A549 (cell line): Measurements from ENCODE around the gene METTL16. TPM values are rescaled to one million over a fixed set of nuclear protein-coding genes. Genes with fewer than 3 reads are reported as not detected.

Experiments used
- BHLHE40 ChIP-seq: IDR thresholded peaks from 2 replicates; pipeline ENCODE4 v1.6.1; 2012; ENCODE audit warnings: low read depth, low read length, inconsistent platforms
- CBX2 ChIP-seq: fragments of 200-600 bp; sonication (generic); IDR thresholded peaks from 2 replicates; pipeline ENCODE4 v1.6.1; 2016; ENCODE audit warnings: low read depth, mild to moderate bottlenecking, borderline replicate concordance
- CBX8 ChIP-seq: fragments of 200-600 bp; sonication (generic); IDR thresholded peaks from 2 replicates; pipeline ENCODE4 v1.6.1; 2016
- CHD2 ChIP-seq: fragments of 150-350 bp; IDR thresholded peaks from 2 replicates; pipeline ENCODE4 v1.6.1; 2014; ENCODE audit warnings: low read length; ENCODE audit not compliant: partially characterized antibody
- CHD4 ChIP-seq: fragments of 200-600 bp; sonication (generic); IDR thresholded peaks from 2 replicates; pipeline ENCODE4 v1.6.1; 2016; ENCODE audit warnings: antibody characterized with exemption, mild to moderate bottlenecking, borderline replicate concordance
- EHMT2 ChIP-seq: fragments of 200-600 bp; sonication (generic); IDR thresholded peaks from 2 replicates; pipeline ENCODE4 v1.6.1; 2016; ENCODE audit warnings: antibody characterized with exemption, low read depth, mild to moderate bottlenecking, moderate library complexity
- EP300 ChIP-seq, 2 experiments: fragments of >200 bp; sonication (Bioruptor Twin); formaldehyde crosslinking; IDR thresholded peaks; 2 replicates in 1 of 2; 3 replicates in 1 of 2; pipeline ENCODE4 v1.6.1; 2016 to 2017
- ESRRA ChIP-seq: fragments of 150-350 bp; IDR thresholded peaks from 2 replicates; pipeline ENCODE4 v1.6.1; 2014; ENCODE audit warnings: mild to moderate bottlenecking, low read length, borderline replicate concordance
- FOXS1 ChIP-seq: fragments of 250-450 bp; sonication (Bioruptor Pico); IDR thresholded peaks from 2 replicates; pipeline ENCODE4 v1.5.0; 2020; ENCODE audit warnings: mild to moderate bottlenecking, moderate library complexity
- HOXA7 ChIP-seq: fragments of 250-450 bp; sonication (Bioruptor Pico); IDR thresholded peaks from 2 replicates; pipeline ENCODE4 v1.5.0; 2020; ENCODE audit warnings: mild to moderate bottlenecking, moderate library complexity
- HOXB13 ChIP-seq: fragments of 250-450 bp; sonication (Bioruptor Pico); IDR thresholded peaks from 2 replicates; pipeline ENCODE4 v1.5.0; 2020; ENCODE audit warnings: low read depth, mild to moderate bottlenecking, moderate library complexity
- JUNB ChIP-seq: fragments of >200 bp; sonication (Bioruptor Twin); formaldehyde crosslinking; IDR thresholded peaks from 2 replicates; pipeline ENCODE4 v1.6.1; 2016
- MAZ ChIP-seq: fragments of 150-350 bp; IDR thresholded peaks from 2 replicates; pipeline ENCODE4 v1.6.1; 2014; ENCODE audit warnings: antibody characterized with exemption, low read depth, low read length, borderline replicate concordance
- MYC ChIP-seq: IDR thresholded peaks from 2 replicates; pipeline ENCODE4 v1.6.1; 2012; ENCODE audit warnings: mild to moderate bottlenecking, inconsistent platforms, low read length, improper control_type of control experiment, borderline replicate concordance
- NPAS2 ChIP-seq: fragments of 250-450 bp; sonication (Bioruptor Pico); IDR thresholded peaks from 2 replicates; pipeline ENCODE4 v1.8.0; 2022; ENCODE audit warnings: mild to moderate bottlenecking, moderate library complexity, borderline replicate concordance
- NR3C1 ChIP-seq: fragments of >200 bp; sonication (Bioruptor Twin); formaldehyde crosslinking; IDR thresholded peaks from 3 replicates; pipeline ENCODE4 v1.6.1; 2017
- PHF8 ChIP-seq: fragments of 200-600 bp; sonication (generic); IDR thresholded peaks from 2 replicates; pipeline ENCODE4 v1.6.1; 2016; ENCODE audit warnings: low read depth, mild to moderate bottlenecking, antibody characterized with exemption, moderate library complexity, borderline replicate concordance
- POLR2A ChIP-seq: IDR thresholded peaks from 2 replicates; pipeline ENCODE4 v1.6.1; 2012; ENCODE audit warnings: mild to moderate bottlenecking, low read length
- RAD21 ChIP-seq, 2 experiments: fragments of >200 bp in 1 of 2; sonication (Bioruptor Twin) in 1 of 2; formaldehyde crosslinking in 1 of 2; IDR thresholded peaks in 1 of 2; conservative IDR thresholded peaks in 1 of 2; 2 replicates in 1 of 2; 3 replicates in 1 of 2; pipeline ENCODE4 v1.6.1; 2012 to 2018; ENCODE audit warnings: inconsistent platforms in 1 of 2
- RCOR1 ChIP-seq: fragments of 150-350 bp; IDR thresholded peaks from 2 replicates; pipeline ENCODE4 v1.6.1; 2014; ENCODE audit warnings: antibody characterized with exemption, low read length, low read depth
- RNF2 ChIP-seq: fragments of 200-600 bp; sonication (generic); IDR thresholded peaks from 2 replicates; pipeline ENCODE4 v1.6.1; 2016; ENCODE audit warnings: low read depth, mild to moderate bottlenecking, antibody characterized with exemption, moderate library complexity, borderline replicate concordance
- SREBF2 ChIP-seq: fragments of 450-650 bp; IDR thresholded peaks from 2 replicates; pipeline ENCODE4 v1.6.1; 2014; ENCODE audit warnings: mild to moderate bottlenecking, moderate library complexity
- TFCP2L1 ChIP-seq: fragments of 250-450 bp; sonication (Bioruptor Pico); IDR thresholded peaks from 2 replicates; pipeline ENCODE4 v1.5.0; 2021; ENCODE audit warnings: mild to moderate bottlenecking
- polyA plus RNA-seq, 4 experiments: library from polyadenylated mRNA; depleted of rRNA in 3 of 4; stranded (reverse); fragments of >200 nt; fragmentation: RNase III in 1 of 4; extraction: RNeasy Plus Mini Kit Qiagen cat#74134 plus additional on column Dnase treatment in 1 of 4; gene quantifications; 2 replicates in 3 of 4; 3 replicates in 1 of 4; pipeline ENCODE4 v1.2.3, GENCODE V29; 2011 to 2017
- TF ChIP-seq, protein P1 (sequence below): fragments of >200 bp; sonication (Bioruptor Twin); formaldehyde crosslinking; IDR thresholded peaks from 3 replicates; pipeline ENCODE4 v1.5.1; 2016
- TF ChIP-seq, protein P2 (sequence below): fragments of 250-450 bp; sonication (Bioruptor Pico); IDR thresholded peaks from 2 replicates; pipeline ENCODE4 v1.5.0; 2020; ENCODE audit warnings: low read depth, mild to moderate bottlenecking, moderate library complexity
- TF ChIP-seq, protein P3 (sequence below): fragments of 200-600 bp; sonication (generic); IDR thresholded peaks from 2 replicates; pipeline ENCODE4 v1.6.1; 2016; ENCODE audit warnings: antibody characterized with exemption, mild to moderate bottlenecking, moderate library complexity
- TF ChIP-seq, protein P4 (sequence below): IDR thresholded peaks from 2 replicates; pipeline ENCODE4 v1.6.1; 2012
- TF ChIP-seq, protein P5 (sequence below): IDR thresholded peaks from 2 replicates; pipeline ENCODE4 v1.6.1; 2012
- TF ChIP-seq, protein P6 (sequence below): fragments of 150-350 bp; IDR thresholded peaks from 2 replicates; pipeline ENCODE4 v1.6.1; 2014; ENCODE audit warnings: low read depth, mild to moderate bottlenecking, low read length
- TF ChIP-seq, protein P7 (sequence below): fragments of 250-450 bp; sonication (Bioruptor Pico); IDR thresholded peaks from 2 replicates; pipeline ENCODE4 v1.5.0; 2021; ENCODE audit warnings: mild to moderate bottlenecking, moderate library complexity, borderline replicate concordance

The METTL16 gene
- polyA plus RNA-seq, 2 of the 4 experiments (the other 2 are of a cell fraction), result 26.5 to 58.0 TPM

DNA sequence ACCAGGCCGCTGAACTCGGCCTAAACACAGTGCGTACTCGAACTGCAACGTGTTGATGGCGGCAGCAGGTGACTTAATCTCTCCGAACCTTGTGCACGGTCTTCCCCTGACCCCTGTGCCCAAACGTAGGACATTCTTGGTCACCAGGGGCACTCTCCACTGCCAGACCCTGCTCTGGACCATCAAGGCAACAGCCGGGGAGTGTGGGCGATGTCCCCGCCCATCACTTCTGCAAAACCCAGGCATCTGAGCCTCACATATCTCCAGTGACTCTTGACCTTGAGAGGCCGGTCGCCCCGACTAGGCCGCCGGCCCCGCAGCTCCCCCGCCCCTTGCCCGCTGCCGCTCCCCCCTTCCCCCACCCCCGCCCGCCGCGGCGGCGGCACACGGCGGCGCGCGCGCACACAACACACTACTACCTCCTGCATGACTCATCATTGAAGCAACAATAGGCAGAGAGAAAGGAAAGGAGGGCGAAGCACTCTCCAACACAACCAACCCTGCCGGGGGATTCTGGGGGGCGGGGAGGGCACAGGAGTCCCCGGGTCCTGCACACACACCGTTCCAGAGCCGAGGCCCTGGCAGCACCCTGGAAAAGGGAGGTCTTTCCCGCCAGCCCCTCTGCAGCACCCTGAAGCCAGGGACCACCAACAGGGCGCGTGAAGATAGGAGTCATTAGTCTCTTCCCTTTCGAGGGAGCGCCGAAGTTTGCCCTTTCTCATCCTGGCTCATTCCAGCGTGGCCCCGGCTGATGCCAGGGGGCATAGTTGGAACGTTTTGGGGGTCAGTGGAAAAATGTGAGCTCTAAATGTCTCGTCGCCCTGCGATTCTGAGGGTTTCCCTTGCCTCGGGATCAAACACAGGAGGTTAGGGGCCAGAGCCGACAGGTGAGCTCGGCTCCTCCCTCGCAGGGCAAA is 112.8 kb downstream of the METTL16 start (continued):
- TF ChIP-seq RAD21 (conservative IDR thresholded peaks at IDR 0.05 in 1 of 2, IDR thresholded peaks at IDR 0.05 in 1 of 2) (no peak), RCOR1 (0 out of 2 replicates have a peak, but pooled peaks have one; percentile 26), HOXA7 (CRISPR knock-in tag) (peak; percentile 73; the same call in 1 of the 2 replicates), EP300 (IDR thresholded peaks at IDR 0.05) (no peak), JUNB (no peak), CHD2 (no peak), NPAS2 (CRISPR knock-in tag) (no peak), CBX8 (no peak), EHMT2 (no peak), CBX2 (no peak), CHD4 (no peak), BHLHE40 (0 out of 2 replicates have a peak, but pooled peaks have one; percentile 8), FOXS1 (no peak), MAZ (no peak), MYC (peak; percentile 44; the same call in 1 of the 2 replicates), ESRRA (no peak), RNF2 (no peak), PHF8 (no peak), HOXB13 (CRISPR knock-in tag) (no peak; the same call in 1 of the 2 replicates), NR3C1 (no peak), POLR2A (no peak), TFCP2L1 (CRISPR knock-in tag) (peak; percentile 90), SREBF2 (no peak)
- TF ChIP-seq, protein P1, sequence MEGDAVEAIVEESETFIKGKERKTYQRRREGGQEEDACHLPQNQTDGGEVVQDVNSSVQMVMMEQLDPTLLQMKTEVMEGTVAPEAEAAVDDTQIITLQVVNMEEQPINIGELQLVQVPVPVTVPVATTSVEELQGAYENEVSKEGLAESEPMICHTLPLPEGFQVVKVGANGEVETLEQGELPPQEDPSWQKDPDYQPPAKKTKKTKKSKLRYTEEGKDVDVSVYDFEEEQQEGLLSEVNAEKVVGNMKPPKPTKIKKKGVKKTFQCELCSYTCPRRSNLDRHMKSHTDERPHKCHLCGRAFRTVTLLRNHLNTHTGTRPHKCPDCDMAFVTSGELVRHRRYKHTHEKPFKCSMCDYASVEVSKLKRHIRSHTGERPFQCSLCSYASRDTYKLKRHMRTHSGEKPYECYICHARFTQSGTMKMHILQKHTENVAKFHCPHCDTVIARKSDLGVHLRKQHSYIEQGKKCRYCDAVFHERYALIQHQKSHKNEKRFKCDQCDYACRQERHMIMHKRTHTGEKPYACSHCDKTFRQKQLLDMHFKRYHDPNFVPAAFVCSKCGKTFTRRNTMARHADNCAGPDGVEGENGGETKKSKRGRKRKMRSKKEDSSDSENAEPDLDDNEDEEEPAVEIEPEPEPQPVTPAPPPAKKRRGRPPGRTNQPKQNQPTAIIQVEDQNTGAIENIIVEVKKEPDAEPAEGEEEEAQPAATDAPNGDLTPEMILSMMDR, result no peak
- TF ChIP-seq, protein P2, sequence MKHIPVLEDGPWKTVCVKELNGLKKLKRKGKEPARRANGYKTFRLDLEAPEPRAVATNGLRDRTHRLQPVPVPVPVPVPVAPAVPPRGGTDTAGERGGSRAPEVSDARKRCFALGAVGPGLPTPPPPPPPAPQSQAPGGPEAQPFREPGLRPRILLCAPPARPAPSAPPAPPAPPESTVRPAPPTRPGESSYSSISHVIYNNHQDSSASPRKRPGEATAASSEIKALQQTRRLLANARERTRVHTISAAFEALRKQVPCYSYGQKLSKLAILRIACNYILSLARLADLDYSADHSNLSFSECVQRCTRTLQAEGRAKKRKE, result no peak
- TF ChIP-seq, protein P3, sequence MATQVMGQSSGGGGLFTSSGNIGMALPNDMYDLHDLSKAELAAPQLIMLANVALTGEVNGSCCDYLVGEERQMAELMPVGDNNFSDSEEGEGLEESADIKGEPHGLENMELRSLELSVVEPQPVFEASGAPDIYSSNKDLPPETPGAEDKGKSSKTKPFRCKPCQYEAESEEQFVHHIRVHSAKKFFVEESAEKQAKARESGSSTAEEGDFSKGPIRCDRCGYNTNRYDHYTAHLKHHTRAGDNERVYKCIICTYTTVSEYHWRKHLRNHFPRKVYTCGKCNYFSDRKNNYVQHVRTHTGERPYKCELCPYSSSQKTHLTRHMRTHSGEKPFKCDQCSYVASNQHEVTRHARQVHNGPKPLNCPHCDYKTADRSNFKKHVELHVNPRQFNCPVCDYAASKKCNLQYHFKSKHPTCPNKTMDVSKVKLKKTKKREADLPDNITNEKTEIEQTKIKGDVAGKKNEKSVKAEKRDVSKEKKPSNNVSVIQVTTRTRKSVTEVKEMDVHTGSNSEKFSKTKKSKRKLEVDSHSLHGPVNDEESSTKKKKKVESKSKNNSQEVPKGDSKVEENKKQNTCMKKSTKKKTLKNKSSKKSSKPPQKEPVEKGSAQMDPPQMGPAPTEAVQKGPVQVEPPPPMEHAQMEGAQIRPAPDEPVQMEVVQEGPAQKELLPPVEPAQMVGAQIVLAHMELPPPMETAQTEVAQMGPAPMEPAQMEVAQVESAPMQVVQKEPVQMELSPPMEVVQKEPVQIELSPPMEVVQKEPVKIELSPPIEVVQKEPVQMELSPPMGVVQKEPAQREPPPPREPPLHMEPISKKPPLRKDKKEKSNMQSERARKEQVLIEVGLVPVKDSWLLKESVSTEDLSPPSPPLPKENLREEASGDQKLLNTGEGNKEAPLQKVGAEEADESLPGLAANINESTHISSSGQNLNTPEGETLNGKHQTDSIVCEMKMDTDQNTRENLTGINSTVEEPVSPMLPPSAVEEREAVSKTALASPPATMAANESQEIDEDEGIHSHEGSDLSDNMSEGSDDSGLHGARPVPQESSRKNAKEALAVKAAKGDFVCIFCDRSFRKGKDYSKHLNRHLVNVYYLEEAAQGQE, result no peak; the same call in 1 of the 2 replicates
- TF ChIP-seq, protein P4, sequence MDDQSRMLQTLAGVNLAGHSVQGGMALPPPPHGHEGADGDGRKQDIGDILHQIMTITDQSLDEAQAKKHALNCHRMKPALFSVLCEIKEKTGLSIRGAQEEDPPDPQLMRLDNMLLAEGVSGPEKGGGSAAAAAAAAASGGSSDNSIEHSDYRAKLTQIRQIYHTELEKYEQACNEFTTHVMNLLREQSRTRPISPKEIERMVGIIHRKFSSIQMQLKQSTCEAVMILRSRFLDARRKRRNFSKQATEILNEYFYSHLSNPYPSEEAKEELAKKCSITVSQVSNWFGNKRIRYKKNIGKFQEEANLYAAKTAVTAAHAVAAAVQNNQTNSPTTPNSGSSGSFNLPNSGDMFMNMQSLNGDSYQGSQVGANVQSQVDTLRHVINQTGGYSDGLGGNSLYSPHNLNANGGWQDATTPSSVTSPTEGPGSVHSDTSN, result 0 out of 2 replicates have a peak, but pooled peaks have one; percentile 38
- TF ChIP-seq, protein P5, sequence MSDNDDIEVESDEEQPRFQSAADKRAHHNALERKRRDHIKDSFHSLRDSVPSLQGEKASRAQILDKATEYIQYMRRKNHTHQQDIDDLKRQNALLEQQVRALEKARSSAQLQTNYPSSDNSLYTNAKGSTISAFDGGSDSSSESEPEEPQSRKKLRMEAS, result peak; percentile 80; the same call in 1 of the 2 replicates
- TF ChIP-seq, protein P6, sequence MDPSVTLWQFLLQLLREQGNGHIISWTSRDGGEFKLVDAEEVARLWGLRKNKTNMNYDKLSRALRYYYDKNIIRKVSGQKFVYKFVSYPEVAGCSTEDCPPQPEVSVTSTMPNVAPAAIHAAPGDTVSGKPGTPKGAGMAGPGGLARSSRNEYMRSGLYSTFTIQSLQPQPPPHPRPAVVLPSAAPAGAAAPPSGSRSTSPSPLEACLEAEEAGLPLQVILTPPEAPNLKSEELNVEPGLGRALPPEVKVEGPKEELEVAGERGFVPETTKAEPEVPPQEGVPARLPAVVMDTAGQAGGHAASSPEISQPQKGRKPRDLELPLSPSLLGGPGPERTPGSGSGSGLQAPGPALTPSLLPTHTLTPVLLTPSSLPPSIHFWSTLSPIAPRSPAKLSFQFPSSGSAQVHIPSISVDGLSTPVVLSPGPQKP, result no peak
- TF ChIP-seq, protein P7, sequence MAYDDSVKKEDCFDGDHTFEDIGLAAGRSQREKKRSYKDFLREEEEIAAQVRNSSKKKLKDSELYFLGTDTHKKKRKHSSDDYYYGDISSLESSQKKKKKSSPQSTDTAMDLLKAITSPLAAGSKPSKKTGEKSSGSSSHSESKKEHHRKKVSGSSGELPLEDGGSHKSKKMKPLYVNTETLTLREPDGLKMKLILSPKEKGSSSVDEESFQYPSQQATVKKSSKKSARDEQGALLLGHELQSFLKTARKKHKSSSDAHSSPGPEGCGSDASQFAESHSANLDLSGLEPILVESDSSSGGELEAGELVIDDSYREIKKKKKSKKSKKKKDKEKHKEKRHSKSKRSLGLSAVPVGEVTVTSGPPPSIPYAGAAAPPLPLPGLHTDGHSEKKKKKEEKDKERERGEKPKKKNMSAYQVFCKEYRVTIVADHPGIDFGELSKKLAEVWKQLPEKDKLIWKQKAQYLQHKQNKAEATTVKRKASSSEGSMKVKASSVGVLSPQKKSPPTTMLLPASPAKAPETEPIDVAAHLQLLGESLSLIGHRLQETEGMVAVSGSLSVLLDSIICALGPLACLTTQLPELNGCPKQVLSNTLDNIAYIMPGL (CRISPR knock-in tag), result no peak
